Osteocyte (in vitro differentiated cells): ENCODE measurements around the gene MYADML2. TPM values are rescaled to one million over a fixed set of nuclear protein-coding genes. Genes with fewer than 3 reads are reported as not detected.
"Not testable (repeated sequence)": the region's sequence is repeated elsewhere in the genome, so short reads cannot be mapped to it uniquely, and the experiment has no call there.

Source experiments
- DNase-seq: peaks from one replicate; pipeline ENCODE4 v3.0.0; 2021; ENCODE audit warnings: mixed read lengths; ENCODE audit not compliant: unreplicated experiment; ENCODE audit errors: extremely low spot score
- H3K27ac Mint-ChIP-seq: one replicate; pipeline ENCODE4 v1.8.0; 2021; ENCODE audit warnings: mild to moderate bottlenecking, mixed read lengths; ENCODE audit not compliant: unreplicated experiment
- H3K27me3 Mint-ChIP-seq: one replicate; pipeline ENCODE4 v1.8.0; 2021; ENCODE audit warnings: mixed read lengths; ENCODE audit not compliant: unreplicated experiment
- H3K36me3 Mint-ChIP-seq: one replicate; pipeline ENCODE4 v1.8.0; 2021; ENCODE audit warnings: mixed read lengths; ENCODE audit not compliant: unreplicated experiment
- H3K4me1 Mint-ChIP-seq: one replicate; pipeline ENCODE4 v1.8.0; 2021; ENCODE audit warnings: mixed read lengths; ENCODE audit not compliant: unreplicated experiment
- H3K4me3 Mint-ChIP-seq: one replicate; pipeline ENCODE4 v1.8.0; 2021; ENCODE audit warnings: mild to moderate bottlenecking, moderate library complexity, mixed read lengths; ENCODE audit not compliant: unreplicated experiment
- H3K9me3 Mint-ChIP-seq: one replicate; pipeline ENCODE4 v1.8.0; 2021; ENCODE audit warnings: mixed read lengths; ENCODE audit not compliant: unreplicated experiment
- total RNA-seq: library from RNA; stranded (reverse); gene quantifications from 2 replicates; pipeline ENCODE4 v1.2.1, GENCODE V29; 2021
- TF ChIP-seq, protein P1 (sequence below): fragments of 200-600 bp; sonication (generic); IDR thresholded peaks from 2 replicates; pipeline ENCODE4 v1.5.0; 2021; ENCODE audit warnings: antibody characterized with exemption, mild to moderate bottlenecking, moderate library complexity

Gene MYADML2
- total RNA-seq, 1 donor from 2014 or later: not detected

DNA sequence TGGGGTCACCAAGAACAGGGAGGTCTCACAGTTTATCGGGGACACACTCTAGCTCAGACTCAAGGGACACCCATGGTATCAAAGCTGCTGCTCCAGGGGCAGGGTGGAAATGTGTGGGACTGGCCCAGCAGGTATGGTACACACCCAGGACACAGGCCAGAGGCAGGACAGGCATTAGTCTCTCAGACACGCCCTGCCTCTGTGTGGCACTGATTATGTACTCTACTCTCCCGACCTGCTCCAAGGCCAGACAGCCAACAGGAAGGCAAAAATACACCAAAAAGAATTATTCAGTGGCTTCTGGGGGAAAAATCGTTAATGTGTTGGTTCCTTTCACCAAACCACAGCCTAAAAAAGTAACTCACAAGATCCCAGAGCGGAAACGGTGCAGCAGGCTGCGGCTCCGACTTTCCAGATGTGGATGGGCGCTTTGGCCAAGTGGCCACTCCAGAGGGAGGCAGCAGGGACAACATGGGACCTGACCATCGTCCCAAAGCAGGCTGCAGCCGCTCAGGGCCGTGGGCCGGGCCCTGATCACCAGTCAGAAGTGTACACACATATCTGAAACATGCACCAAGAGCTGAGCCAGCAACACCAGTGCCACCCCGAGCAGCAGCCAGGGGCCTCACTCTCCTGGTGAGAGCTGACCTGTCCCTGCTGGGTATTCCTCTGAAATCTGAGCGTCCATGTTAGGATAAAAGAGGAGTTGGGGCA is 28.0 kb downstream of the MYADML2 start:
- Mint-ChIP-seq H3K27me3 (no peaks in the 10 kb centered on the region), H3K9me3 (no peaks in the 10 kb centered on the region), H3K36me3 (peaks cover 7% of the 10 kb centered on the region), H3K4me3 (no peak overlapping the region), H3K4me1 (peaks cover 21% of the 10 kb centered on the region), H3K27ac (peak overlapping the region; percentile 44)
- no peak for DNase-seq
- TF ChIP-seq, protein P1, sequence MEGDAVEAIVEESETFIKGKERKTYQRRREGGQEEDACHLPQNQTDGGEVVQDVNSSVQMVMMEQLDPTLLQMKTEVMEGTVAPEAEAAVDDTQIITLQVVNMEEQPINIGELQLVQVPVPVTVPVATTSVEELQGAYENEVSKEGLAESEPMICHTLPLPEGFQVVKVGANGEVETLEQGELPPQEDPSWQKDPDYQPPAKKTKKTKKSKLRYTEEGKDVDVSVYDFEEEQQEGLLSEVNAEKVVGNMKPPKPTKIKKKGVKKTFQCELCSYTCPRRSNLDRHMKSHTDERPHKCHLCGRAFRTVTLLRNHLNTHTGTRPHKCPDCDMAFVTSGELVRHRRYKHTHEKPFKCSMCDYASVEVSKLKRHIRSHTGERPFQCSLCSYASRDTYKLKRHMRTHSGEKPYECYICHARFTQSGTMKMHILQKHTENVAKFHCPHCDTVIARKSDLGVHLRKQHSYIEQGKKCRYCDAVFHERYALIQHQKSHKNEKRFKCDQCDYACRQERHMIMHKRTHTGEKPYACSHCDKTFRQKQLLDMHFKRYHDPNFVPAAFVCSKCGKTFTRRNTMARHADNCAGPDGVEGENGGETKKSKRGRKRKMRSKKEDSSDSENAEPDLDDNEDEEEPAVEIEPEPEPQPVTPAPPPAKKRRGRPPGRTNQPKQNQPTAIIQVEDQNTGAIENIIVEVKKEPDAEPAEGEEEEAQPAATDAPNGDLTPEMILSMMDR: no peak

DNA sequence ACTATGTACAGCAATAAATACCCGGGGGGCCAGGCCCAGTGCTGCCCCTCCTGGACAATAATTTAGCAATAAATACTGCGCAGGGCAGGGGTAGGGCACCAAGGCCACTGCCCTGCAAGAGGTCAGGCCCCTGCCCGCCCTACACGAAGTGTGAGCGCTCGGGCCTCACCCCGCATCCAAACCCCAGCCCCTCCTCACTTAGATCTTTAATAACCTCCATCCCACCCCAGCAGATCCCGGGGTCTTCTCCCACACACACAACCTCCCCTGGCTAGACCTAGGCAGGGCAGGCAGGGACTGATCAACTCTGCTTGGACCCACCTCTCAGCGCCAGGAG is 28.7 kb downstream of the MYADML2 start:
- DNase-seq, H3K36me3 Mint-ChIP-seq, H3K9me3 Mint-ChIP-seq, H3K27me3 Mint-ChIP-seq: not testable (repeated sequence)
- Mint-ChIP-seq H3K4me1 (peaks cover 17% of the 10 kb centered on the region), H3K27ac (peak overlapping the region; percentile 60), H3K4me3 (peak overlapping the region; percentile 80)
- TF ChIP-seq, protein P1: peak; percentile 21

DNA sequence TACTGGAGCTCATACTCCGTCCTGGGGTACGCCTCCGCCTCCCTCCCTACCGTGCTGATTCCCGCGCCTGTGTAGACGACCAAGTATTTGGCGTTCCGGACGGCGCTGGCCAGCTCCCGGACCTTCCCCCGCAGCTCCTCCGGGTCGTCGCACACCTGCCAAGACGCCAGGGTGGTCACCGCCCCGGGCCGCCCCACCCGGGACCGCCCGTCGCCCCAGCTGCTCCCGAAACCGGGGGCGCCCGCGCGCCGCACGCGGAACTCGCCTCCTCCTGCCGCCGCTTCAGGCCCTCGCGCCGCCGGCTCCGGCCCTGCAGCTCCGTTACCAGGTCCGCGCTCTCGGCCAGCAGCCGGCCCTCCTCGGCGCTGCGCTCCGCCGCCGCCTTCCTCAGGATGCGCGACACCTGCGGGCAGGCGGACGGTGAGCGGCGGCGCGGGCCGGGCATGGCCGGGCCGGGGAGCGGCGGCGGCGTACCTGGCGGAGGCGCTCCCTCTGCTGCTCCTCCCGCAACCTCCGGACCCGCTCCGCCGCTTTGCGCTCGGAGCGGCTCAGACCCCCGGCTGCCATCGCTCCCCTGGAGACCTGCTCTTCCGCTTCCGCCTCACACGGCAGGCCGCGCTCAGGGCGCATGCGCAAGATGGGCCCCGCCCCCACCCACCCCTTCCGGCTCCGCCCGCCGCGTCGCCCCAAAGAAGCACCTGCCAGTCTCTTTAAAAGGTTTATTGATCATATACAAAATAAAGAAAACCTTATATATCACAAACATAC is 29.3 kb downstream of the MYADML2 start, which contains the start of gene SIRT7:
Gene SIRT7, minus strand, starts transcription at position 612 of the 768 bp plus-strand sequence. Its CDS starts 45 bp downstream, at position 567.
- Mint-ChIP-seq H3K4me1 (peaks cover 13% of the 10 kb centered on the region), H3K9me3 (no peaks in the 10 kb centered on the region), H3K4me3 (peak within 1 kb of the TSS; percentile 80), H3K27me3 (no peaks in the 10 kb centered on the region), H3K27ac (peak within 1 kb of the TSS; percentile 60), H3K36me3 (peaks cover 14% of the 10 kb centered on the region)
- TF ChIP-seq, protein P1: no peak
- peak; percentile 92 for DNase-seq

DNA sequence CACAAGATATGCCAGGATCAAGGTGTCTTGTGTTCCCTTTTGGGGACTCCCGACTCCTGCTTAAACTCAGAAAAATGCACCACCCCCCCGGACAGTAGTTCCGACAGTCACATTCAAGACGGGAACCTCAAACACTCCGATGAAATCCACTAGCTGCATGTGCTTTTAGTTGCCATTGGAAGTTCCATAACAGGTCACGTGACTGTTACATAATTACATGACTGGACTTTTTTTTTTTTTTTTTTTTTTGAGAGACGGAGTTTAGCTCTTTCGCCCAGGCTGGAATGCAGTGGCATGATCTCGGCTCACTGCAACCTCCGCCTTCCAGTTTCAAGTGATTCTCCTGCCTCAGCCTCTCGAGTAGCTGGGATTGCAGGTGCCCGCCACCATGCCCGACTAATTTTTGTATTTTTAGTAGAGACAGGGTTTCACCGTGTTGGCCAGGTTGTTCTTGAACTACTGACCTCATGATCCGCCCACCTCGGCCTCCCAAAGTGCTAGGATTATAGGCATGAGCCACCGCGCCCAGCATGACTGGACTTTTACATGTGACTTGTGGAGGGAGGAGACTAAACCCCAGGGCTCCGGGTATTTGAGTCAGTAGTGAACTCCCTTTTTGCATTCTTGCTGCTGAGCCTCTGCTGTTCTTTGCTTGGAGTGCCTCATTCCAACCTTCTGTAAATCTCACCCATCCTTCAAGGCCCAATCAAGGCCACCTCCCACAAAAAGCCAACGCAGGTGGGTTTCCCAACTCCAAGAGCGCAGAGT is 30.6 kb downstream of the MYADML2 start:
- TF ChIP-seq, protein P1: no peak
- no peaks in the 10 kb centered on the region for H3K9me3 Mint-ChIP-seq
- H3K27ac Mint-ChIP-seq: peak overlapping the region; percentile 50
- H3K4me1 Mint-ChIP-seq: peaks cover 12% of the 10 kb centered on the region
- H3K36me3 Mint-ChIP-seq: peaks cover 16% of the 10 kb centered on the region
- H3K27me3 Mint-ChIP-seq: no peaks in the 10 kb centered on the region
- no peak for DNase-seq
- peak overlapping the region; percentile 70 for H3K4me3 Mint-ChIP-seq
